ENCODE measurements around the gene CREB3L2.
"Not testable (repeated sequence)": the region's sequence is repeated elsewhere in the genome, so short reads cannot be mapped to it uniquely, and the experiment has no call there.

Gene CREB3L2

DNA sequence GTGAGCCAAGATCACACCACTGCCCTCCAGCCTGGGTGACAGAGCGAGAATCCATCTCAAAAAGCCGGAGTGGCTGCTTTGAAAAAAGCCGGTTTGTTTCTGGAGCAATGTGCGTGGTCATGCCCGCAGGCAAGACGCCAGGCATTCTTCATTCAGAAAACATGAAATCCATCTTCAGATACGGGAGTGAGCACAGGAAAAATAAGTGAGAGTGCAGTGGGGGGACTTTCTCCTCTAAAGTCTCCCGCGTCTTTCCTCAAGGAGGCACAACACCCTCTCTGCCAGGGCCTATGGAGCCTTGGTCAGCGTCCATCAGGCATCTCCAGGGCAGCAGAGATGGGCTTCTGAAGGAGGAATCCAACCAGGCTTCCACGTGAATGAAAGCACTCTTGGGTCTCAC is 92.8 kb downstream of the CREB3L2 start:
- Mint-ChIP-seq H3K27ac (peak overlapping the region in 1 of 2 donors; percentile 89), H3K27me3 (no peaks in the 10 kb centered on the region), H3K4me3 (no peak overlapping the region), H3K9me3 (no peaks in the 10 kb centered on the region), H3K4me1 (peaks cover 5% of the 10 kb centered on the region)
- DNase-seq (no peak), ATAC-seq (no peak)

DNA sequence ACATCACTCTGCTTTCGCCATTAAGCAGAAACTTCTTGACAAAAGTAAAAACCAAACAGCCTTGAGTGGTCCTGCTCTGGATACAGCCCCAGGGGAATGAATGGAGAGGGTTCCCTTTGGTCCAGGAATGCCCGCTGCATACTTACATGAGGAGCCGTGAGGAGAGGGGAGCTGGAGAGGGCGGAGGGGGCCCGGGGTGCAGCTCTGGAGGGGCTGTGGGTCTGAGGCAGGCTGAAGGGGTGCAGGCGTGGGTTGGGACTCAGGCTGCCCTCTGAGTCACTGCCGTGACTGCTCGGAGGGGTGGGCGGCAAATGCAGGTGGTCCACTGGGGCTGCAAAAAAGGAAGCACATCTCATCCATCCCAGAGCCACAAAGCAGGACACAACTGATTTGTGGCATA is 93.8 kb downstream of the CREB3L2 start:
- DNase-seq (no peak), ATAC-seq (no peak)
- Mint-ChIP-seq H3K27me3 (no peaks in the 10 kb centered on the region), H3K27ac (peak overlapping the region; percentile 74 to 77), H3K4me3 (no peak overlapping the region), H3K4me1 (peaks cover 10% of the 10 kb centered on the region), H3K9me3 (no peaks in the 10 kb centered on the region)

- H3K27ac Mint-ChIP-seq = peak overlapping the region in 1 of 2 donors; percentile 6
- H3K27me3 Mint-ChIP-seq, H3K4me3 Mint-ChIP-seq, H3K9me3 Mint-ChIP-seq, DNase-seq, ATAC-seq: not testable (repeated sequence)
- H3K4me1 Mint-ChIP-seq = peaks cover 10% of the 10 kb centered on the region
Measured at GRCh38 chr7:137906636-137907035, 95.2 kb downstream of the CREB3L2 start.

DNA sequence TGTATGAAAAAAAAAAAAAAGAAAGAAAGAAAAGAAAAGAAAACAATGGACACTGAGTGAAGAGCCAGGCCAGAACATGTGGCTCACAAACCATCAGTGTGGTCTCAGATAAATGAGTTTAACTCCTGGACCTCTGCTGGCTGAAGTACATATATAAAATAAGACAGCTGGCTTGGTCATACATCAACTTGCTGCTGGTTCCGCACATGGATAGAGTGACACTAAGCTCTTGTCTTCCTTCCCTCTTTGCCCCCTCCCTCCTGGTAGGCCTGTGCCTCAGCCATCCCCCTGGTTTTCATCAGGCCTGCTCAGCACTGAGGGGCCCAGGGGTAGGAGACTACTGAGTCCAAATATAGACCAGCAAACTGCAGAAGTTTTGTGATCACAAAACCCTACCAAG is 97.1 kb downstream of the CREB3L2 start:
- H3K4me3 Mint-ChIP-seq = no peak overlapping the region
- H3K27ac Mint-ChIP-seq = no peak overlapping the region
- H3K9me3 Mint-ChIP-seq = no peaks in the 10 kb centered on the region
- no peaks in the 10 kb centered on the region for H3K27me3 Mint-ChIP-seq
- H3K4me1 Mint-ChIP-seq = peaks cover 10% of the 10 kb centered on the region
- DNase-seq (no peak), ATAC-seq (no peak)

- Mint-ChIP-seq H3K4me3 (no peak overlapping the region), H3K27me3 (no peaks in the 10 kb centered on the region), H3K27ac (no peak overlapping the region), H3K9me3 (no peaks in the 10 kb centered on the region), H3K4me1 (peaks cover 22% of the 10 kb centered on the region)
- ATAC-seq (peak; percentile 61), DNase-seq (peak; percentile 48 to 54)
Measured at GRCh38 chr7:137903382-137904169, 98.3 kb downstream of the CREB3L2 start.

DNA sequence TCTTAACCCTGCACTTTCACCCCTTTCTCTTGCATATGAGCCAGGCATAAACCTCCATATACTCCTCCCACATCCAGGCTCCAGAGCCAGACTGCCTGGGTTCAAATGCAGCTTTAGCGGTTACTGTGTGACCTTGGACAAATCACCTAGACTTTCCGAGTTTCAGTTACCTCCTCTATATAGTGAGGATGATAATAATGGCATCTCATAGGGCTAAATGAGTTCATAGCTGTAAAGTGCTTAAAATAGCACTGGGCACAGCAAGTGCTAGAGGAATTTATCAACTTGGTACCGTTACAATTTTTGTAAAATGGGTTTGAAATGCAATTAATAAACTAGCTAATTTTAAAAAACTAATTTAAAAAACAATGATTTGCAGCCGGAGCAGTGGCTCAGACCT is 101.7 kb downstream of the CREB3L2 start:
- H3K27ac Mint-ChIP-seq = no peak overlapping the region
- H3K9me3 Mint-ChIP-seq = no peaks in the 10 kb centered on the region
- DNase-seq (no peak), ATAC-seq (no peak)
- peaks cover 38% of the 10 kb centered on the region for H3K4me1 Mint-ChIP-seq
- no peaks in the 10 kb centered on the region for H3K27me3 Mint-ChIP-seq
- H3K4me3 Mint-ChIP-seq = no peak overlapping the region

GRCh38 chr7:137898839-137899721 is 102.8 kb downstream of the CREB3L2 start:
- H3K4me3 Mint-ChIP-seq = peak overlapping the region; percentile 71 to 76
- H3K9me3 Mint-ChIP-seq = no peaks in the 10 kb centered on the region
- peak overlapping the region; percentile 93 to 96 for H3K27ac Mint-ChIP-seq
- DNase-seq (peak; percentile 80 to 87), ATAC-seq (peak; percentile 66)
- H3K27me3 Mint-ChIP-seq = no peaks in the 10 kb centered on the region
- H3K4me1 Mint-ChIP-seq = peaks cover 48% of the 10 kb centered on the region

- peaks cover 51% of the 10 kb centered on the region for H3K4me1 Mint-ChIP-seq
- H3K27ac Mint-ChIP-seq = peak overlapping the region; percentile 100
- H3K27me3 Mint-ChIP-seq = no peaks in the 10 kb centered on the region
- H3K4me3 Mint-ChIP-seq = peak overlapping the region; percentile 68 to 81
- DNase-seq (peak; percentile 67 to 87), ATAC-seq (peak; percentile 90)
- H3K9me3 Mint-ChIP-seq = no peaks in the 10 kb centered on the region
Measured at GRCh38 chr7:137895301-137896221, 106.3 kb downstream of the CREB3L2 start.

DNA sequence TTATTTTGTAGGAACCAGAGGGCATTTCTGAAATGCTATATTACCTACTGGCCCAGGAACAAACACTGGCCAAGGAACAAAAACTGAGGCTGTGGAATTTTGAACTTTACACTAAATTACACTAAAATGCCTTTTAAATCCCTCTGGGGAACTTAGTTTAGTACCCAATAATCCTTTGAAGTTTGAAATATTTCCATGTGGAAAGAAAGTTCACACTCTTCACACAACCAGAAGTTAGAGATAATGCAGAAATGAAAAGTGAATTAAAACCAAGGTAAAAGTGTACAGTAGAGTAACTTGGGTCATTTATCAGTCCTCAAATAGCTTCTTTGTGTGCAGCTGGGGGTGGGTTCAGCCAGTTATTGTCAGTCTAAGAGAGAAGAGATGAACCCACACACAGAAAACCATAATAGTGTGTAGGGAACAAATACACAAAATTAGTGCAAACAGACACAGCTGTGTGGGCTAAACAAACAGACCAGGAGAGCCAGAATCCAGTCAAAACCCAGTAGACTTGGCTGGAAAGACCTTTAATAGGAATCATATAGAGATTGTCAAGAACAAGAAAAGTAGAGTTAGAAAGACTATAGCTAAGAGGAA is 108.6 kb downstream of the CREB3L2 start:
- no peak for ATAC-seq
- Mint-ChIP-seq H3K9me3 (no peaks in the 10 kb centered on the region), H3K4me3 (no peak overlapping the region), H3K27me3 (no peaks in the 10 kb centered on the region), H3K4me1 (peaks cover 47% of the 10 kb centered on the region), H3K27ac (peak overlapping the region in 1 of 2 donors; percentile 100)
- DNase-seq = no peak

GRCh38 chr7:137891016-137891655 is 110.8 kb downstream of the CREB3L2 start:
- no peaks in the 10 kb centered on the region for H3K27me3 Mint-ChIP-seq
- no peak for DNase-seq
- H3K9me3 Mint-ChIP-seq = no peaks in the 10 kb centered on the region
- H3K4me1 Mint-ChIP-seq = peaks cover 54% of the 10 kb centered on the region
- no peak for ATAC-seq
- no peak overlapping the region for H3K4me3 Mint-ChIP-seq
- peak overlapping the region in 1 of 2 donors; percentile 42 for H3K27ac Mint-ChIP-seq

DNA sequence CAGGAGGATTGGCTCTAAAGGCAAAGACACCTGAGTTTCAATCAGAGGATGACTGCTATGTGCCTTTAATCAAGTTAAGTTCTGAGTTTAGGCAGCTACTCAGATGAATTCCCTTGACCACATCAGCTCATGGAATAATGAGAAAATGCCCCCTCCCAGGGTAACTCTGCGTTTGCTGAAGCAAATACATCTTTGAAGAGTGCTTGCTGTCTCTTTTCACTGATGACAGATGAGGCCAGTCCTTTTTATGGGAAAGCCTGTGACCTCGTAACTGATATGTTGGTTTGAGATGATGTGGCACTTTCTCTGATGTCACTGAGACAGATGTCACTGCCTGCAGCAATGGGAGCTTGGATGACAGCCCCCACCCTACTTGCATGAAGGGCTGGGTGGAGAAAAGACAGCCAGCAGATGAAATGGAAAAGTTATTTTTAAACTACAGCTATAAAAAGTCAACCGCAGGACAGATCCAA is 111.4 kb downstream of the CREB3L2 start:
- peak overlapping the region in 1 of 2 donors; percentile 23 for H3K4me3 Mint-ChIP-seq
- no peaks in the 10 kb centered on the region for H3K27me3 Mint-ChIP-seq
- peak overlapping the region; percentile 42 to 57 for H3K27ac Mint-ChIP-seq
- H3K9me3 Mint-ChIP-seq = no peaks in the 10 kb centered on the region
- peak; percentile 67 for ATAC-seq
- peak in 1 of 2 donors; percentile 48 for DNase-seq
- peaks cover 51% of the 10 kb centered on the region for H3K4me1 Mint-ChIP-seq

GRCh38 chr7:137888241-137888640 is 113.6 kb downstream of the CREB3L2 start:
- Mint-ChIP-seq H3K4me3 (peak overlapping the region in 1 of 2 donors; percentile 12), H3K4me1 (peaks cover 30% of the 10 kb centered on the region), H3K27me3 (no peaks in the 10 kb centered on the region), H3K27ac (peak overlapping the region in 1 of 2 donors; percentile 10), H3K9me3 (no peaks in the 10 kb centered on the region)
- ATAC-seq = no peak
- no peak for DNase-seq

DNA sequence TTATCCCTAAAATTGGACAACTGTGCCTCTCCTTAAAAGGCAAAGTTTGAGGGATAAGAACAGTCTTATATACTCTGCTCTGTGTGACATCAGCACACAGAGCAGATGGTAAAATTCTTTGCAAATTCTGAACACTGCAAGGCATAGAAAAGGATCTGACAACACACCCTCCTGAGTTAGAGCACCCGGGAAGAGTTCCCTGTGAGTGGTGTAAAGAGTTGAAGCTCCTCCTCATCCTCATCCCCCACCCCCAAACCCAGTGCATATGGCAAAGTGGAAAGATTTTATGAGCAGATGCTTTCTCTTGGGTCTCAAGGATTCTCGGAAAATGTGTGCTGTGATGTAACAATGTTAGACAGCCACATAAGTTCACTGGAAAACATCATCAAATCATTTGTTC is 115.1 kb downstream of the CREB3L2 start:
- ATAC-seq = no peak
- DNase-seq = no peak
- Mint-ChIP-seq H3K9me3 (no peaks in the 10 kb centered on the region), H3K27me3 (no peaks in the 10 kb centered on the region), H3K4me3 (no peak overlapping the region), H3K27ac (peak overlapping the region in 1 of 2 donors; percentile 88), H3K4me1 (peaks cover 38% of the 10 kb centered on the region)

- H3K27ac Mint-ChIP-seq = peak overlapping the region in 1 of 2 donors; percentile 48
- peaks cover 42% of the 10 kb centered on the region for H3K4me1 Mint-ChIP-seq
- H3K4me3 Mint-ChIP-seq = no peak overlapping the region
- no peaks in the 10 kb centered on the region for H3K27me3 Mint-ChIP-seq
- no peak for DNase-seq
- H3K9me3 Mint-ChIP-seq = no peaks in the 10 kb centered on the region
- ATAC-seq = no peak
Measured at GRCh38 chr7:137886281-137886680, 115.6 kb downstream of the CREB3L2 start.
